HepG2 (cell line): Measurements from ENCODE around the gene FOSL2. TPM values are rescaled to one million over a fixed set of nuclear protein-coding genes. Genes with fewer than 3 reads are reported as not detected.

Experiments used
- BHLHE40 ChIP-seq: IDR thresholded peaks from 2 replicates; pipeline ENCODE4 v1.6.1; 2011; ENCODE audit warnings: low read length, improper control_type of control experiment
- CENPX ChIP-seq: sonication (generic); formaldehyde crosslinking; IDR thresholded peaks from 2 replicates; pipeline ENCODE4 v1.9.0; 2021; ENCODE audit warnings: mild to moderate bottlenecking, missing genetic modification reagents, moderate library complexity
- CHD4 ChIP-seq: fragments of 200-600 bp; sonication (generic); IDR thresholded peaks from 2 replicates; pipeline ENCODE4 v1.7.0; 2017; ENCODE audit warnings: mild to moderate bottlenecking, low read length, borderline replicate concordance
- ERF ChIP-seq: IDR thresholded peaks from 2 replicates; pipeline ENCODE4 v1.6.1; 2018; ENCODE audit warnings: missing biosample characterization, missing genetic modification reagents
- FOXA3 ChIP-seq: IDR thresholded peaks from 2 replicates; pipeline ENCODE4 v1.6.1; 2016; ENCODE audit warnings: missing genetic modification reagents, missing compliant biosample characterization
- FOXP1 ChIP-seq, 2 experiments: fragments of 450-650 bp in 1 of 2; IDR thresholded peaks; 2 replicates each; pipeline ENCODE4 v1.6.1; 2017 to 2018; ENCODE audit warnings: antibody characterized with exemption in 1 of 2
- HOXA3 ChIP-seq: sonication (generic); formaldehyde crosslinking; IDR thresholded peaks from 2 replicates; pipeline ENCODE4 v1.5.0; 2020; ENCODE audit warnings: missing genetic modification reagents
- HOXA9 ChIP-seq: sonication (generic); formaldehyde crosslinking; IDR thresholded peaks from 2 replicates; pipeline ENCODE4 v1.8.1; 2022; ENCODE audit warnings: missing genetic modification reagents, mild to moderate bottlenecking, moderate library complexity, borderline replicate concordance
- POLR2AphosphoS5 ChIP-seq: IDR thresholded peaks from 2 replicates; pipeline ENCODE4 v1.6.1; 2012; ENCODE audit warnings: low read depth, low read length
- RARA ChIP-seq: IDR thresholded peaks from 2 replicates; pipeline ENCODE4 v1.6.1; 2016; ENCODE audit warnings: missing genetic modification reagents, missing compliant biosample characterization
- RCOR2 ChIP-seq: IDR thresholded peaks from 2 replicates; pipeline ENCODE4 v1.6.1; 2016; ENCODE audit warnings: missing biosample characterization, missing genetic modification reagents
- RFXANK ChIP-seq: IDR thresholded peaks from 2 replicates; pipeline ENCODE4 v1.6.1; 2016
- SP5 ChIP-seq: IDR thresholded peaks from 2 replicates; pipeline ENCODE4 v1.6.1; 2016; ENCODE audit warnings: low read depth, borderline replicate concordance
- ZNF24 ChIP-seq: fragments of 450-650 bp; IDR thresholded peaks from 2 replicates; pipeline ENCODE4 v1.6.1; 2017; ENCODE audit warnings: antibody characterized with exemption, mild to moderate bottlenecking
- ZNF296 ChIP-seq: sonication (generic); formaldehyde crosslinking; conservative IDR thresholded peaks from 2 replicates; pipeline ENCODE4 v1.5.0; 2020; ENCODE audit warnings: mild to moderate bottlenecking, missing genetic modification reagents
- ZNF30 ChIP-seq: sonication (generic); formaldehyde crosslinking; IDR thresholded peaks from 2 replicates; pipeline ENCODE4 v1.5.0; 2020; ENCODE audit warnings: mild to moderate bottlenecking, missing genetic modification reagents
- ZNF567 ChIP-seq: sonication (generic); formaldehyde crosslinking; IDR thresholded peaks from 2 replicates; pipeline ENCODE4 v1.8.1; 2023; ENCODE audit warnings: mild to moderate bottlenecking, missing genetic modification reagents, borderline replicate concordance
- ZNF746 ChIP-seq: sonication (generic); formaldehyde crosslinking; IDR thresholded peaks from 2 replicates; pipeline ENCODE4 v1.8.0; 2022; ENCODE audit warnings: mild to moderate bottlenecking, missing genetic modification reagents
- ZNF850 ChIP-seq: sonication (generic); formaldehyde crosslinking; conservative IDR thresholded peaks from 2 replicates; pipeline ENCODE4 v1.9.0; 2021; ENCODE audit warnings: mild to moderate bottlenecking, missing genetic modification reagents
- polyA plus RNA-seq, 8 experiments: library from polyadenylated mRNA; depleted of rRNA in 3 of 8; stranded (reverse) in 7 of 8; unstranded in 1 of 8; fragments of >200 nt; fragmentation: Illumina TruSeq in 4 of 8; extraction: Trizol in 4 of 8; gene quantifications; 2 replicates each; pipeline versions ENCODE4 v1.2.1 to v1.2.3, GENCODE V29; 2011 to 2016; ENCODE audit warnings: low read depth in 4 of 8, missing spikeins in 1 of 8, mixed read lengths in 1 of 8; ENCODE audit not compliant: insufficient read depth in 1 of 8
- total RNA-seq, 5 experiments: library from RNA; depleted of rRNA; stranded (reverse); fragments of >200 nt; fragmentation: Illumina TruSeq; extraction: Trizol; gene quantifications; 2 replicates each; pipeline ENCODE4 v1.2.3, GENCODE V29; 2016; ENCODE audit warnings: low read depth in 1 of 5
- TF ChIP-seq, protein P1 (sequence below): sonication (generic); formaldehyde crosslinking; IDR thresholded peaks from 2 replicates; pipeline ENCODE4 v1.4.0; 2020; ENCODE audit warnings: mild to moderate bottlenecking, missing genetic modification reagents
- TF ChIP-seq, protein P2 (sequence below): sonication (generic); formaldehyde crosslinking; IDR thresholded peaks from 2 replicates; pipeline ENCODE4 v1.4.0; 2020; ENCODE audit warnings: mild to moderate bottlenecking, missing genetic modification reagents
- TF ChIP-seq, protein P3 (sequence below): sonication (generic); formaldehyde crosslinking; IDR thresholded peaks from 2 replicates; pipeline ENCODE4 v1.4.0; 2020; ENCODE audit warnings: mild to moderate bottlenecking, missing genetic modification reagents

The FOSL2 gene
- total and polyA plus RNA-seq, 2 of the 13 experiments (the other 11 are each of a cell fraction or from before 2014, with no cell fraction given) = 3.4 to 18.1 TPM

DNA sequence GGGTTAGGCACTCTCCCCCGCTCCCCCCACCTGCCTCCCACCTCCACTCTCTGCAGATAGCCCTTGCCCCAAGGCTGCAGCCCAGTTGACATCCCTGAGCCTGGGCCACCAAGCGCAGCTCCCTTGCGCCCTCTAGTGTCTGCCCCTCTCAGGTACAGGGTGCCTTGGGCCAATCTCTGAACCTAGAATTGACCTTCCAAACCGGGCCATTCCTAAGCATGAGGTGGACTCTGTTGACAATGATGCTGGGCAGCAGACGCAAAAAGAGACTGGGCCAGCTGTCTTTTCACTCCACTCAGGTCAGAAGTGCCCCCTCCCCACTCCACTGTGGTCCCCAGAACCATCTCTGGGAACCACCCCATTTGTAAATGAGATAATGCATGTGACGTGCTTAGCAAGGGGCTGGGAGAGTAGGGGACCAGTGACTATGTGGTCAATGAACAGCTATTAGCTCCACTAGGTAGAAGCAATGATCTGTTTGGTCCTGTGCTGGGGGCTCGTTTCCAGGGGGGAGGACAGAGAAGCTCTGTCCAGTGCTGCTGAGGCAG lies 60.0 kb downstream of the FOSL2 start (continued):
- TF ChIP-seq POLR2AphosphoS5 = no peak
- no peak for TF ChIP-seq SP5 (CRISPR knock-in tag)
- 0 out of 2 replicates have a peak, but pooled peaks have one; percentile 32 for TF ChIP-seq FOXA3 (CRISPR knock-in tag)
- no peak for TF ChIP-seq ZNF30
- no peak for TF ChIP-seq HOXA9 (CRISPR knock-in tag)
- TF ChIP-seq, protein P1, sequence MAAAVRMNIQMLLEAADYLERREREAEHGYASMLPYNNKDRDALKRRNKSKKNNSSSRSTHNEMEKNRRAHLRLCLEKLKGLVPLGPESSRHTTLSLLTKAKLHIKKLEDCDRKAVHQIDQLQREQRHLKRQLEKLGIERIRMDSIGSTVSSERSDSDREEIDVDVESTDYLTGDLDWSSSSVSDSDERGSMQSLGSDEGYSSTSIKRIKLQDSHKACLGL (CRISPR knock-in tag) = 0 out of 2 replicates have a peak, but pooled peaks have one; percentile 45
- no peak for TF ChIP-seq ERF (CRISPR knock-in tag)
- TF ChIP-seq, protein P2, sequence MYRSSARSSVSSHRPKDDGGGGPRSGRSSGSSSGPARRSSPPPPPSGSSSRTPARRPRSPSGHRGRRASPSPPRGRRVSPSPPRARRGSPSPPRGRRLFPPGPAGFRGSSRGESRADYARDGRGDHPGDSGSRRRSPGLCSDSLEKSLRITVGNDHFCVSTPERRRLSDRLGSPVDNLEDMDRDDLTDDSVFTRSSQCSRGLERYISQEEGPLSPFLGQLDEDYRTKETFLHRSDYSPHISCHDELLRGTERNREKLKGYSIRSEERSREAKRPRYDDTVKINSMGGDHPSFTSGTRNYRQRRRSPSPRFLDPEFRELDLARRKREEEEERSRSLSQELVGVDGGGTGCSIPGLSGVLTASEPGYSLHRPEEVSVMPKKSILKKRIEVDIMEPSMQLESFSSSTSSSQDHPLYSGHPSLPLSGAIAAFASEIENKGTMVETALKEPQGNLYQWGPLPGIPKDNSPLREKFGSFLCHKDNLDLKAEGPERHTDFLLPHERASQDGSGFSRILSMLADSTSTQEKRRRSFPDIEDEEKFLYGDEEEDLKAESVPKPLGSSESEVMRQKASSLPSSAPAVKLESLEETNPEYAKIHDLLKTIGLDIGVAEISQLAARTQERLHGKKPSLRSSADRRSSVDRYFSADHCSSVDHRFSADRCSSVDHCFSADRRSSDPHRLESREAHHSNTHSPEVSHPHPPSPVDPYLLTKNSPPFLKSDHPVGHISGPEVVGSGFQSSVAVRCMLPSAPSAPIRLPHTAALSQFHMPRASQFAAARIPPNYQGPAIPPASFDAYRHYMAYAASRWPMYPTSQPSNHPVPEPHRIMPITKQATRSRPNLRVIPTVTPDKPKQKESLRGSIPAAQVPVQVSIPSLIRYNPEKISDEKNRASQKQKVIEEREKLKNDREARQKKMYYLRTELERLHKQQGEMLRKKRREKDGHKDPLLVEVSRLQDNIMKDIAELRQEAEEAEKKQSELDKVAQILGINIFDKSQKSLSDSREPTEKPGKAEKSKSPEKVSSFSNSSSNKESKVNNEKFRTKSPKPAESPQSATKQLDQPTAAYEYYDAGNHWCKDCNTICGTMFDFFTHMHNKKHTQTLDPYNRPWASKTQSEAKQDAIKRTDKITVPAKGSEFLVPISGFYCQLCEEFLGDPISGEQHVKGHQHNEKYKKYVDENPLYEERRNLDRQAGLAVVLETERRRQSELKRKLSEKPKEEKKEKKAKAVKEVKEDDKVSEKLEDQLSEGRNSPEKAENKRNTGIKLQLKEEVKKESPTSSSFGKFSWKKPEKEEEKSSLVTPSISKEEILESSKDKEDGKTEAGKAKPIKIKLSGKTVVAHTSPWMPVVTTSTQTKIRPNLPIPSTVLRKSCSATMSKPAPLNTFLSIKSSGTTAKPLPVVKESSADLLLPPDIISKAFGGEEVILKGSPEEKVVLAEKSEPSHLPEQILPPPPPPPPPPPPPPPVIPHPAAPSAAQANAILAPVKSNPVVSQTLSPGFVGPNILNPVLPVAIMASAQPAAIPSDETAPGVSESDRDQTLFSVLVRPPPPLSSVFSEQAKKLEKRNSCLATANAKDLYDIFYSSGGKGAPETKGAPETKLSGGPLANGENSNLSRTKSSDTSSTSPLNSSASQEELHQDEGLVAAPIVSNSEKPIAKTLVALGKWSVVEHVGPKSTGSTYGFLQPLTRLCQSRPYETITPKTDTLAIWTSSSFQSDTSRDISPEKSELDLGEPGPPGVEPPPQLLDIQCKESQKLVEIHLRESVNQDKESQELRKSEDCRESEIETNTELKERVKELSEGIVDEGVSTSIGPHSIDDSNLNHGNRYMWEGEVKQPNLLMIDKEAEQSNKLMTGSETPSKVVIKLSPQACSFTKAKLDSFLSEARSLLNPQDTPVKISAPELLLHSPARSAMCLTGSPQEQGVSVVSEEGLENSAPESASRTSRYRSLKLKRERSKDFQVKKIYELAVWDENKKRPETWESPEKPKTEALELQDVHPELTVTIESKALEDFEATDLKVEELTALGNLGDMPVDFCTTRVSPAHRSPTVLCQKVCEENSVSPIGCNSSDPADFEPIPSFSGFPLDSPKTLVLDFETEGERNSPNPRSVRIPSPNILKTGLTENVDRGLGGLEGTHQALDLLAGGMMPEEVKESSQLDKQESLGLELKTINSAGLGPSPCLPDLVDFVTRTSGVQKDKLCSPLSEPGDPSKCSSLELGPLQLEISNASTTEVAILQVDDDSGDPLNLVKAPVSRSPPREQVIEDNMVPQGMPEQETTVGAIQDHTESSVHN = no peak
- TF ChIP-seq BHLHE40 = peak; percentile 52; the same call in 1 of the 2 replicates
- peak; percentile 47; the same call in 1 of the 2 replicates for TF ChIP-seq ZNF567 (CRISPR knock-in tag)
- TF ChIP-seq CENPX (CRISPR knock-in tag) = no peak
- TF ChIP-seq RCOR2 (CRISPR knock-in tag) = no peak
- TF ChIP-seq RARA (CRISPR knock-in tag) = 0 out of 2 replicates have a peak, but pooled peaks have one; percentile 27
- no peak for TF ChIP-seq FOXP1 (IDR thresholded peaks at IDR 0.05)
- no peak for TF ChIP-seq FOXP1 (CRISPR knock-in tag; IDR thresholded peaks at IDR 0.05)
- no peak for TF ChIP-seq ZNF296 (CRISPR knock-in tag)
- TF ChIP-seq CHD4 = no peak
- TF ChIP-seq, protein P3, sequence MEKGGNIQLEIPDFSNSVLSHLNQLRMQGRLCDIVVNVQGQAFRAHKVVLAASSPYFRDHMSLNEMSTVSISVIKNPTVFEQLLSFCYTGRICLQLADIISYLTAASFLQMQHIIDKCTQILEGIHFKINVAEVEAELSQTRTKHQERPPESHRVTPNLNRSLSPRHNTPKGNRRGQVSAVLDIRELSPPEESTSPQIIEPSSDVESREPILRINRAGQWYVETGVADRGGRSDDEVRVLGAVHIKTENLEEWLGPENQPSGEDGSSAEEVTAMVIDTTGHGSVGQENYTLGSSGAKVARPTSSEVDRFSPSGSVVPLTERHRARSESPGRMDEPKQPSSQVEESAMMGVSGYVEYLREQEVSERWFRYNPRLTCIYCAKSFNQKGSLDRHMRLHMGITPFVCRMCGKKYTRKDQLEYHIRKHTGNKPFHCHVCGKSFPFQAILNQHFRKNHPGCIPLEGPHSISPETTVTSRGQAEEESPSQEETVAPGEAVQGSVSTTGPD (CRISPR knock-in tag) = no peak
- TF ChIP-seq RFXANK (CRISPR knock-in tag) = no peak
- TF ChIP-seq ZNF850 (CRISPR knock-in tag) = no peak
- TF ChIP-seq HOXA3 (CRISPR knock-in tag) = no peak
- TF ChIP-seq ZNF24 = no peak
- TF ChIP-seq ZNF746 (CRISPR knock-in tag) = no peak
